HG03159 (cell line): Measurements from ENCODE around the gene GJD4.
A peak's percentile ranks its signal among the peaks of the same experiment; 100 is the strongest.

Source experiments
- ATAC-seq: cut with Tn5 transposase; IDR thresholded peaks from one replicate; pipeline ENCODE4 v1.9.1; 2021; ENCODE audit warnings: mild to moderate bottlenecking, moderate library complexity; ENCODE audit not compliant: unreplicated experiment

The GJD4 gene

GRCh38 chr10:35605191-35605590 lies at the start of gene GJD4:
GJD4 (plus strand) TSS chr10:35605341; CDS start chr10:35605568, 227 bp downstream.
- no peak for ATAC-seq

DNA sequence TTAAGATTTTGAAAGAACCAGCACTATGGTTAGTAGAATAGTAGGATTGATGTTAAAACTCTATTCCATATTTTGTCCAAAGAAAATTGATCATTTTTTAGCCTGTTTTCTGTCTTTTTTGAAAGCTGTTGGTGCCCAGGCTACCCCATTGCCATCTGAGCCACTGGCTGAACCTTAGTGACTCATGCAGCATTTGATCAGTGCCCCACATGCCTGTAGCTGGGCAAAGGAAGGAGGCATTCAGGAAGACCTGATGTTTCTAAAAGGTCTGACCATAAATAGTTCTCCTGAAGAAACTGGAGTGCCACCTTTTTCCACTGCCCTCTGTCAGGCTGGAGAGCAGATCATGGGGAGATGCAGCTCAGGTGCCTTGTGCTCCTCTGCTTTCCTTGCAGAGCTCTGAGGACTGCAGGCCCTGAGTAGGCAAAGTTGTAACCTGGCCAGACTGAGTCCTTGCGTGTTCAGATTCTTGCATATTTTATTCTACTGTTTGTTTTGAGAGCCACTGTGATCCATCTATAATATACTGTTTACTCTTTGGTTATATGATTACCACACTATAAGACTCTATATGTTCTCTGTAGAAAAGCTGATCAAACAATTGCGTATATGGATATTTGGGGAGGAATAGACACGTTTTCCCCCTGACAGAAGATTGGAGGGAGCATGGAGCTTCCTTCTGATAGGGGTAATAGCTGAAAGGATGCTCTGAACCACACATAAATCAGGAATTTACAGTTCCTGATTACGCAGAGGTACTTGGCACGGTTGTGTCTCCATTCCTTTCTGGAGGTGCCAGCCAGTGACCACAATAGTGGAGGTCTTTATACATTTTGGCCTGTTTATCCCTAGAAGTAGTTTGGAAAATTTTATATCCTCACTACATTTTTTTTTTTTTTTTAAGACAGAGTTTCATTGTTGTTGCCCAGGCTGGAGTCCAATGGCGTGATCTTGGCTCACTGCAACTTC lies 48.9 kb upstream of the GJD4 start:
- no peak for ATAC-seq

DNA sequence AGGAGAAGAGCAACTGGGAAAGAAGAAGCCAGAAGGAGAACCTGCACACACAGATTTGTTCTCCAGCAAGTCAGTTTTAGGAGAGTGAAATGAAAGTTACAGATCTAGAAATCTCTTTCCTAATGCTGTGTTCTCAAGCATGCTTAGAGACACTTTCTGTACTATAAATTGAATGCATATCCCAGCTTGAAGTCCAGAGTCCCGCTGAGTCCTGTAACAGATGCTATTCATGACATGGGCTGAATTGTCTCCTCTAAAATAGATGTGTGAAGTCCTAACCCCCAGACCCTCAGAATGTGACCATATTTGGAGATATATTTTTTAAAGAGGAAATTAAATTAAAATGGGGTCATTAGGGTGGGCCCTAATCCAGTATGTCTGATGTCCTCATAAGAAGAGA lies 46.9 kb upstream of the GJD4 start:
- no peak for ATAC-seq

- no peak for ATAC-seq
Measured at GRCh38 chr10:35559416-35559815, 45.7 kb upstream of the GJD4 start.

DNA sequence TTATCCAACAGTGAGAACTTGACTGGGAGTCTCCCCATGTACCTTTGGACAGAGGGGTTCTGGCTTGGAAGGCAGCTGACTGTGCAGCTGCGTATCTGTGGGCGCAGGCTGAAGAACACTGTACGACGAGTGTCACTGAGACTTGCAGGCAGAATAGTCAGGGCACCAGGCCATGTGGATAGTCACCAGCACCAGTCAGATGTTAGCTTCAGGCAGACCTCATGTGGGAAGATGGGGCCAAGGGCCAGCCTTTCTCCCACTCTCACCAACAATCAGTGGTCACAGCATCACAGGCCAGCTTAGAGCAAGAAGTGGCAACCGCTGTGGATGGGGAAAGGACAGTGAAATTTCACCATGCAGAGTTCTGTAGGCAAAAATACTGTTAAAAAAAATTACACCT lies 43.4 kb upstream of the GJD4 start:
- no peak for ATAC-seq

- no peak for ATAC-seq
Measured at GRCh38 chr10:35562427-35562826, 42.7 kb upstream of the GJD4 start.

DNA sequence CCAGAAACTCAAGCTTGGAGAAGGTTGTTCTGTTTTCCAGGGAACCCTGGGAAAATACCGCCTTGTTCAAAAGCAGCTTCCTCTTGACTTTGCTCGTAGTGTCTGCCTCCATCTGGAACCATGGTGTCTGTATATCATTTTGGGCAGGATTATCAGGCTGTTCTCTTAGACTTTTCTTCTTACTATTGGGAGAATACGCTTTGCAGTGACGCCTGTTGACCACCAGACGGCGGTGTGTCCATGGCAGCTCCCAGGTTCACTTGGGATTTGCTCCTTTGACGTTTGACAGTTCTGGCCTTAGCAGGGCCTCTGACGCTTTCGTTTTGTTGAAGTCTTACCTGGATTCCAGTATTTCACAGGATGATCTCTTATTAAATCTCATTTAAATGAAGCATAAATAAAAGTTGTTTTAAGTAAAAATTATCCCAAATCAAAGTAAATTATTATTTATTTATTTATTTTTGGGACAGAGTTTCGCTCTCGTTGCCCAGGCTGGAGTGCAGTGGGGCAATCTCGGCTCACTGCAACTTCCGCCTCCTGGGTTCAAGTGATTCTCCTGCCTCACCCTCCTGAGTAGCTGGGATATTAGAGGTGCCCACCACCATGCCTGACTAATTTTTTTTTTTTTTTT lies 41.8 kb upstream of the GJD4 start:
- ATAC-seq = no peak

DNA sequence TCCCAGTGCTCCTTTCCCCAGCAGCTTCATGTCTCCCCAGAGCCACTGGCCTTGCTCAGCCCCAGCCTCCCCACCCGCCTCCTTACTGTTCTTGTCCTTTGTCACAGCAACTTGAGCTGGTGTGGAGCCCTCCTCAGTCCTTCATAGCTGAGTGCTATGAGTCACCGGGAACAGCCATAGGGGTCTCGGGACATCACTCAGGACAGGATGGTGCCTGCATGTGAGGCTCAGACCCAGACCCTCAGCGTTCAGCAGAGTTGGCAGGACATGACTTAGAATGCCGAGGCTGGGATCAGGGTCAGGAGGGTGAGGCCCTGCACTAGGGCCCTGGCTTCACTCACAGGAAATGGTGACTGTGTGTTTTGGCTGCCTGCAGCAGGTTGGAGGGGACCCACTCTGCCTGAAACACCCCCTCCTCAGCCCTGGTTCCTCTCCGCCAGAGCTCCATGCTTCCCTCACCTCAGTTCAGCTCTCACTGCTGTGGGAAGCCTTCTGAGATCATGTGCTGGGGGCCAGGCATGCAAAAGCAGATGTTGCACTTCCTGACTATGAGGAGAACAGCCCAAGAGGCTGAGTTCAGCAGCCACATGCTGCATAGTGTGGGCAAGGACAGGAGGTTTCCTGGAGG lies 40.7 kb upstream of the GJD4 start:
- peak; percentile 61 for ATAC-seq

GRCh38 chr10:35565602-35566081 lies 39.5 kb upstream of the GJD4 start:
- no peak for ATAC-seq

DNA sequence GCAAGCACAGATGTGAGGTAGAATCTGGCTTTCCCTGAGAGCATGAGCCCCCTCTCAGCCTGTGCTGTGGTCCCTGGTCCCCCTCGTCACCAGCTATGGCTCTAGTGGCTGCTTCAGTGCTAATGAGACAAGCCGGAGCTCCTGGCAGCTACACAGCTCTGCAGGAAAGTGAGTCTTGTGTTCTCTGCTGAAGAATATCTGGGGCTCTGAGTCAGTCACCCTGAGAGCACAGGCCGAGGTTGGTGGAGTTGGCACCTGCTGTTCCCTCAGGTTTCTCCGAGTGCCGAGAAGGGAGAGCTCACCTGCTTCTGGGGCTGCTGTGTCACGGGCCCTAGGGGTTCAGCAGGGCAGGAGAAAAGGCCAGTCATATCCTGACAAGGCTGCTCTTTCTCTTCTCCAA lies 37.2 kb upstream of the GJD4 start:
- ATAC-seq = no peak

DNA sequence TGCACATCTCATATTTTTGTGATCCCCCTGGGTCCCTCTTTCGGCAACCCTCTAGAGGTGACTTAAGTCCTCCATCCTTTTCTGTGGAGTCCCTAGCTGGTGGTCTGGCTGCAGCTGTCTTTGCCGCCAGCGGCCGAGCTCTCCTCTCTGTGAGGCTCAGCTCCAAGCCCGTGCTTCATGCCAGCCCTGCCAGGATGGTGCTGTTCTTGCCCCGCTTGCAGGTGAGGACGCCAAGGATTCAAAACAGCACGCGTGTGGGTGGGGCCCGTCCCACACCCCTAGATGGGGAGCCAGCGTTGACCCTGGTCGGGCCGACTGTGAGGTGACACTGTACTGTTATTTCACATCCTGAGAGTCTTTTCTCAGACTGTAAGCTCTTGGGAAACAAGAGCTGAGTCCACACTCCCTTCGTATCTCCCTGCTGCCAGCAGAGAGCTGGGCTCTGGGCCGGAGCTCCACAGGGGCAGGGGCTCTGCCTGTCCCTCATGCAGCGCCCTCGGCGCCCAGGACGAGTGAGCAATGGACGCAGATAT lies 36.6 kb upstream of the GJD4 start:
- ATAC-seq = no peak

GRCh38 chr10:35569111-35569707 lies 35.9 kb upstream of the GJD4 start:
- ATAC-seq = no peak

GRCh38 chr10:35569836-35570235 lies 35.3 kb upstream of the GJD4 start:
- no peak for ATAC-seq

- ATAC-seq = no peak
Measured at GRCh38 chr10:35570397-35570796, 34.7 kb upstream of the GJD4 start.

- ATAC-seq = no peak
Measured at GRCh38 chr10:35572583-35572982, 32.6 kb upstream of the GJD4 start.

DNA sequence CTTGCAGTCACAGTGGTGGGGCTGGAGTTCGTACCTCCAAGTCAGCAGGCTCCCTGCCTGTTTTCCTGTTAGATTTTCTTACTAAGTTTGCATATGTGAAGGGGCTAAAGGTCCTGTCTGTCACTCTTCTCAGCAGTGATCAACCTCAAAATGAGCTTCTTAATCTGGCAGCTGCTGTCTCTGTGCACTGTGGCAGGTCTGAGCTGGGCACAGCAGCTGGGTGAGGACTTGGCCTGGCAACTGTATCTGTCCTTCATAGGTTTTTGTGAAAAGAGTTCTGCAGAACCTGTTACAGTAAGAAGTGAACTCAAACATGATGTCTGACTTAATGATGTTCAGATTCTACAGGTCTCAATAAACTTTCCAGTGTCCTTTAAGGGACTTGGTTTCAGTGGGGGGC lies 31.3 kb upstream of the GJD4 start:
- ATAC-seq = no peak

DNA sequence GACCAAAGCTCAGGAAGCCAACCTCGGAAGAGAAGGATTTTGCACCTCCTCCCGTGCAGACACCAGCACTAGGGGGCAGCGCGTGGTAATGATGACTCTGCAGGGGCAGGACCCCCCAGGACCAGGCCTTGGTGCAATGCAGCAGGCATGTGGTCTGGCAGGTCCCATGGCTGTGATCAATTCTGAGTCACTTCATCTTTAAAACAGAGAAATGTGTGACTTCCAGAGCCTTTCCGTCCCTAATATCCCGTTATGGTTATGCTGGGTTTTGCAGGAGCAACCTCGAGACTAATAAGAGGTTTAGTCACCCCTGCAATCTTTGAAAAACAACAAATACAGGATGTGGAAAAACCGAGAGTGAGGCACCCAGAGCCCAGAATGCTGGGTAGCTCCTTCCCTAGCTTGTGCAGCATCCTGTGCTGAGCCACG lies 30.2 kb upstream of the GJD4 start:
- ATAC-seq = no peak

GRCh38 chr10:35575640-35576039 lies 29.5 kb upstream of the GJD4 start:
- no peak for ATAC-seq

- ATAC-seq = no peak
Measured at GRCh38 chr10:35576730-35577129, 28.4 kb upstream of the GJD4 start.

- ATAC-seq = no peak
Measured at GRCh38 chr10:35577926-35578617, 27.1 kb upstream of the GJD4 start.
